Psoas muscle (tissue), 8 donors: ENCODE data around the gene VTN. TPM values are rescaled to one million over a fixed set of nuclear protein-coding genes. Genes with fewer than 3 reads are reported as not detected.
A peak's percentile ranks its signal among the peaks of the same experiment; 100 is the strongest.

Experiments
- ATAC-seq, 4 donors: fragments of 200-7000 bp; cut with Tn5 transposase; one replicate each; pipeline ENCODE4 v1.9.1; 2020; ENCODE audit warnings: moderate library complexity in 3 of 4, mild to moderate bottlenecking in 2 of 4
- DNase-seq, 2 donors: peaks; one replicate each; pipeline ENCODE4 v3.0.0-alpha.2; 2020
- H3K27ac ChIP-seq: fragments of 200-600 bp; one replicate; pipeline ENCODE4 v1.8.0; 2022
- H3K27me3 ChIP-seq, 3 donors: fragments of 200-600 bp in 1 of 3; one replicate each; pipeline versions ENCODE4 v1.6.1 to v1.8.0; 2013 to 2022; ENCODE audit warnings: low read length in 2 of 3, mild to moderate bottlenecking in 2 of 3, moderate library complexity in 1 of 3; ENCODE audit not compliant: insufficient read depth in 3 of 3
- H3K36me3 ChIP-seq, 2 donors: fragments of 200-600 bp in 1 of 2; one replicate each; pipeline versions ENCODE4 v1.6.1 to v1.8.0; 2013 to 2022; ENCODE audit warnings: low read depth in 1 of 2, mild to moderate bottlenecking in 1 of 2, moderate library complexity in 1 of 2; ENCODE audit not compliant: insufficient read depth in 1 of 2
- H3K4me1 ChIP-seq: fragments of 200-600 bp; one replicate; pipeline ENCODE4 v1.8.0; 2022
- H3K4me3 ChIP-seq: fragments of 200-600 bp; one replicate; pipeline ENCODE4 v1.8.0; 2022; ENCODE audit warnings: mild to moderate bottlenecking
- H3K9me3 ChIP-seq: fragments of 200-600 bp; one replicate; pipeline ENCODE4 v1.8.0; 2022
- CTCF ChIP-seq: fragments of 200-600 bp; IDR thresholded peaks from one replicate; pipeline ENCODE4 v1.8.0; 2022; ENCODE audit warnings: antibody characterized with exemption
- WGBS, 3 donors: extraction: QIAGEN DNeasy Blood & Tissue Kit; methylation state at CpG; one replicate each; pipeline versions ENCODE4 v1.1.6 to v1.1.7; 2013; 5-methylcytosine and 5-hydroxymethylcytosine counted together
- intact Hi-C, 2 donors: fragments of 100-400 bp; cut with DNase I; formaldehyde crosslinking; loops; one replicate each; pipeline versions ENCODE4 v1.11.0 to v1.14.2; 2022
- long read RNA-seq, 2 donors: library from polyadenylated mRNA; unstranded; transcript quantifications; one replicate each; pipeline ENCODE4 v2.0.0, GENCODE V29; 2021
- polyA plus RNA-seq, 3 donors: library from polyadenylated mRNA; stranded (reverse); fragments of 200-250 nt; gene quantifications; one replicate each; pipeline ENCODE4 v1.2.3, GENCODE V29; 2013
- total RNA-seq, 4 donors: library from RNA; stranded (reverse); fragmentation: NEBNext Ultra II Directional in 2 of 4; extraction: Animal tissue kit (Norgen Biotek cat#: 25700) in 2 of 4; gene quantifications; one replicate each; pipeline versions ENCODE4 v1.2.1 to v1.2.4, GENCODE V29; 2021 to 2023
- donor health status: healthy with polysubstance abuse.
- donor health status: DM: no; HTN: no; CAD: no; lungs with moderate emphysema.
- donor health status: Bipolar disorder and iron deficiency.
- donor health status: healthy.
- donor health status: DM: yes; HTN: yes; CAD: no.
- donor health status: DM: no; HTN: no; CAD: no.
- donor health status: DM: no; HTN: no; CAD: no.
- donor health status: DM: yes; HTN: yes; CAD: no.

Gene VTN
- total RNA-seq (1 to 10 TPM in 1 of 4 donors, under 1 TPM in 1, not detected in 2; 0.24 to 1.2 TPM), polyA plus RNA-seq (under 1 TPM; 0.06 to 0.18 (median 0.12) TPM)
- long read RNA-seq, donor 1: 0 reads
- long read RNA-seq, donor 2: 0 reads

GRCh38 chr17:28370035-28370743, at the start of gene VTN:
Gene VTN, minus strand, starts transcription at chr17:28370307. Its CDS starts 104 bp downstream, at chr17:28370203.
- peaks cover 0 to 7% of the 10 kb centered on the region in 2 donors for H3K36me3 ChIP-seq
- H3K4me3 ChIP-seq: peak within 1 kb of the TSS; percentile 73
- H3K27ac ChIP-seq: peak within 1 kb of the TSS; percentile 38
- 23 to 33% (median 27%) methylated on average over 8 of the region's 8 CpGs for WGBS, 3 donors
- intact Hi-C loops: no loop called here
- H3K4me1 ChIP-seq: peaks cover 12% of the 10 kb centered on the region
- no peak for TF ChIP-seq CTCF
- no peaks in the 10 kb centered on the region for H3K9me3 ChIP-seq
- ATAC-seq: peak in 2 of 4 donors; percentile 12 to 14
- no peaks in the 10 kb centered on the region for H3K27me3 ChIP-seq
- peak in 1 of 2 donors; percentile 37 for DNase-seq

- intact Hi-C loops: no loop called here
- ATAC-seq (peak in 3 of 4 donors; percentile 53 to 67 (median 63)), DNase-seq (no peak)
- H3K4me3 ChIP-seq: no peak overlapping the region
- no peak overlapping the region for H3K27ac ChIP-seq
- 18 to 20% (median 19%) methylated on average over 13 of the region's 13 CpGs for WGBS, 3 donors
- peaks cover 0 to 19% (median 2%) of the 10 kb centered on the region in 3 donors for H3K27me3 ChIP-seq
- no peaks in the 10 kb centered on the region for H3K4me1 ChIP-seq
- TF ChIP-seq CTCF: peak; percentile 47
- H3K9me3 ChIP-seq: no peaks in the 10 kb centered on the region
- H3K36me3 ChIP-seq: no peaks in the 10 kb centered on the region
These were observed 46.7 kb upstream of the VTN start for GRCh38 chr17:28416703-28417311.

GRCh38 chr17:28415886-28416285, 45.8 kb upstream of the VTN start:
- Histone ChIP-seq H3K27ac (no peak overlapping the region), H3K9me3 (no peaks in the 10 kb centered on the region), H3K4me1 (no peaks in the 10 kb centered on the region), H3K36me3 (no peaks in the 10 kb centered on the region), H3K27me3 (peaks cover 0 to 19% (median 2%) of the 10 kb centered on the region in 3 donors), H3K4me3 (no peak overlapping the region)
- intact Hi-C loops: no loop called here
- ATAC-seq: no peak
- DNase-seq: no peak
- TF ChIP-seq CTCF: no peak
- whole genome bisulfite sequencing, 3 donors: 85 to 88% (median 87%) methylated on average over 3 of the region's 3 CpGs

- no peaks in the 10 kb centered on the region for H3K36me3 ChIP-seq
- WGBS, 3 donors: 51 to 57% (median 51%) methylated on average over 7 of the region's 7 CpGs
These were observed 43.7 kb upstream of the VTN start for GRCh38 chr17:28413804-28414203.

More at GRCh38 chr17:28413804-28414203, 43.7 kb upstream of the VTN start:
- Histone ChIP-seq H3K4me3 (no peak overlapping the region), H3K27ac (no peak overlapping the region), H3K9me3 (no peaks in the 10 kb centered on the region), H3K4me1 (no peaks in the 10 kb centered on the region), H3K27me3 (peaks cover 0 to 11% (median 2%) of the 10 kb centered on the region in 3 donors)
- ATAC-seq: no peak
- intact Hi-C loops: no loop called here
- no peak for DNase-seq
- TF ChIP-seq CTCF: no peak
